HTERT RPE-1 (cell line): Measurements from ENCODE around the gene SNRNP40.

Experiments
- in situ Hi-C: fragments of 300-500 bp; cut with MboI; formaldehyde crosslinking; loops from 4 replicates; pipeline ENCODE4 v1.14.3; 2020; ENCODE audit warnings: low sequenced_read_pairs

The SNRNP40 gene

GRCh38 chr1:31234123-31234708, 62.4 kb downstream of the SNRNP40 start:
- in situ Hi-C loops: no loop called here

- in situ Hi-C loops: no loop called here
Measured at GRCh38 chr1:31232689-31233088, 63.9 kb downstream of the SNRNP40 start.

GRCh38 chr1:31231802-31232201, 64.8 kb downstream of the SNRNP40 start:
- in situ Hi-C loops: no loop called here

GRCh38 chr1:31230378-31230777, 66.2 kb downstream of the SNRNP40 start:
- in situ Hi-C loops: no loop called here

GRCh38 chr1:31228986-31229385, 67.6 kb downstream of the SNRNP40 start:
- in situ Hi-C loops: no loop called here

- in situ Hi-C loops: no loop called here
Measured at GRCh38 chr1:31227891-31228568, 68.6 kb downstream of the SNRNP40 start.

GRCh38 chr1:31224068-31224467, 72.5 kb downstream of the SNRNP40 start:
- in situ Hi-C loops: no loop called here

- in situ Hi-C loops: no loop called here
Measured at GRCh38 chr1:31222176-31222575, 74.4 kb downstream of the SNRNP40 start.

GRCh38 chr1:31221072-31221471, 75.5 kb downstream of the SNRNP40 start:
- in situ Hi-C loops: no loop called here

- in situ Hi-C loops: no loop called here
Measured at GRCh38 chr1:31219489-31219888, 77.1 kb downstream of the SNRNP40 start.

GRCh38 chr1:31218705-31219104, 77.9 kb downstream of the SNRNP40 start:
- in situ Hi-C loops: no loop called here

GRCh38 chr1:31216016-31216415, 80.6 kb downstream of the SNRNP40 start:
- in situ Hi-C loops: no loop called here

- in situ Hi-C loops: no loop called here
Measured at GRCh38 chr1:31215065-31215570, 81.5 kb downstream of the SNRNP40 start.

GRCh38 chr1:31214316-31215064, 82.1 kb downstream of the SNRNP40 start:
- in situ Hi-C loops: no loop called here
